Cardiac fibroblast (primary cell): ENCODE data around the gene TSPAN14.
A peak's percentile ranks its signal among the peaks of the same experiment; 100 is the strongest.
"Not testable (repeated sequence)": the region's sequence is repeated elsewhere in the genome, so short reads cannot be mapped to it uniquely, and the experiment has no call there.

Experiments
- DNase-seq, 2 donors: peaks; one replicate each; pipeline versions ENCODE4 v3.0.0 to v3.0.0-alpha.2; 2010; ENCODE audit warnings: low read depth in 2 of 2
- H3K4me3 ChIP-seq, 2 donors: replicated peaks in 1 of 2; 1 replicate in 1 of 2; 2 replicates in 1 of 2; pipeline ENCODE4 v1.5.1; 2011; ENCODE audit warnings: low read depth in 2 of 2, low read length in 2 of 2, mild to moderate bottlenecking in 2 of 2, moderate library complexity in 1 of 2
- TF ChIP-seq, protein P1 (sequence below): IDR thresholded peaks from one replicate; pipeline ENCODE4 v1.5.1; 2011; ENCODE audit warnings: low read depth, mild to moderate bottlenecking, low read length, inconsistent platforms

Gene TSPAN14

GRCh38 chr10:80542652-80543318 lies 88.7 kb downstream of the TSPAN14 start:
- no peak for DNase-seq
- TF ChIP-seq, protein P1, sequence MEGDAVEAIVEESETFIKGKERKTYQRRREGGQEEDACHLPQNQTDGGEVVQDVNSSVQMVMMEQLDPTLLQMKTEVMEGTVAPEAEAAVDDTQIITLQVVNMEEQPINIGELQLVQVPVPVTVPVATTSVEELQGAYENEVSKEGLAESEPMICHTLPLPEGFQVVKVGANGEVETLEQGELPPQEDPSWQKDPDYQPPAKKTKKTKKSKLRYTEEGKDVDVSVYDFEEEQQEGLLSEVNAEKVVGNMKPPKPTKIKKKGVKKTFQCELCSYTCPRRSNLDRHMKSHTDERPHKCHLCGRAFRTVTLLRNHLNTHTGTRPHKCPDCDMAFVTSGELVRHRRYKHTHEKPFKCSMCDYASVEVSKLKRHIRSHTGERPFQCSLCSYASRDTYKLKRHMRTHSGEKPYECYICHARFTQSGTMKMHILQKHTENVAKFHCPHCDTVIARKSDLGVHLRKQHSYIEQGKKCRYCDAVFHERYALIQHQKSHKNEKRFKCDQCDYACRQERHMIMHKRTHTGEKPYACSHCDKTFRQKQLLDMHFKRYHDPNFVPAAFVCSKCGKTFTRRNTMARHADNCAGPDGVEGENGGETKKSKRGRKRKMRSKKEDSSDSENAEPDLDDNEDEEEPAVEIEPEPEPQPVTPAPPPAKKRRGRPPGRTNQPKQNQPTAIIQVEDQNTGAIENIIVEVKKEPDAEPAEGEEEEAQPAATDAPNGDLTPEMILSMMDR: no peak
- H3K4me3 ChIP-seq: no peak overlapping the region

GRCh38 chr10:80543319-80543672 lies 89.2 kb downstream of the TSPAN14 start:
- DNase-seq, H3K4me3 ChIP-seq: not testable (repeated sequence)

GRCh38 chr10:80544316-80544953 lies 90.3 kb downstream of the TSPAN14 start:
- DNase-seq: no peak
- no peak overlapping the region for H3K4me3 ChIP-seq
- TF ChIP-seq, protein P1: no peak

- no peak overlapping the region for H3K4me3 ChIP-seq
- TF ChIP-seq, protein P1: no peak
- no peak for DNase-seq
These were observed 91.3 kb downstream of the TSPAN14 start for GRCh38 chr10:80545258-80545881.

GRCh38 chr10:80552151-80552646 lies 98.1 kb downstream of the TSPAN14 start:
- H3K4me3 ChIP-seq: no peak overlapping the region
- peak in 1 of 2 donors; percentile 6 for DNase-seq
- TF ChIP-seq, protein P1: no peak

DNA sequence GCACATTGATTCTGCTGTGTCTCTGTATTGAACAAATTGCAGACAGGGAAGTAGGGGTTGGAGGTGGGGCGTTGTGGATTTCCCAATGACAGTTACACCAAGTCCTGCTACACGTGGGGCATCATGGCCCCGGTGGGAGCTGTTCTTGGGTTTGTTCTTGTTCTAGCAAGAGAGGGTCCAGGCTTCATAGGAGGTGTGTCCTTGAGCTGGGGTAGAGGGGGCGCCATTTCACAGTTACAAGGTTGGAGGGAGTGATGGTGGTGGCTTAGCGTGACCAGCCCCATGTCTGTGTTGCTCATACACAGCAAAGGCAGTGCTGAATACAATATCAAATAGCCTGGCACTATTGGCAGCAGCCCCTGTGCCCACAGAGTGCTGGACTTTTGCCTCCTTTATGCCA lies 99.3 kb downstream of the TSPAN14 start:
- no peak overlapping the region for H3K4me3 ChIP-seq
- TF ChIP-seq, protein P1: no peak
- no peak for DNase-seq

GRCh38 chr10:80554050-80554449 lies 99.9 kb downstream of the TSPAN14 start:
- DNase-seq: no peak
- H3K4me3 ChIP-seq: no peak overlapping the region
- TF ChIP-seq, protein P1: no peak
